H9 (cell line): ENCODE measurements around the gene CACNG6. TPM values are rescaled to one million over a fixed set of nuclear protein-coding genes. Genes with fewer than 3 reads are reported as not detected.

ENCODE experiments used
- DNase-seq: peaks from one replicate; pipeline ENCODE4 v3.0.0-alpha.2; 2017
- H2AFZ ChIP-seq: one replicate; pipeline ENCODE4 v1.6.1; 2013; ENCODE audit warnings: mild to moderate bottlenecking, low read length, control low read depth, moderate library complexity
- H2AK5ac ChIP-seq: 2 replicates; pipeline ENCODE4 v1.6.1; 2013; ENCODE audit warnings: low read length, control low read depth, mixed read lengths; ENCODE audit not compliant: insufficient read length
- H2BK120ac ChIP-seq: one replicate; pipeline ENCODE4 v1.6.1; 2013; ENCODE audit warnings: low read depth, mild to moderate bottlenecking, low read length, control low read depth, inconsistent platforms; ENCODE audit not compliant: poor library complexity, severe bottlenecking
- H2BK12ac ChIP-seq: 2 replicates; pipeline ENCODE4 v1.6.1; 2013; ENCODE audit warnings: low read length, control low read depth, mixed read lengths, low read depth; ENCODE audit not compliant: insufficient read length
- H2BK15ac ChIP-seq: 2 replicates; pipeline ENCODE4 v1.6.1; 2013; ENCODE audit warnings: low read depth, low read length, control low read depth
- H2BK20ac ChIP-seq: one replicate; pipeline ENCODE4 v1.6.1; 2013; ENCODE audit warnings: low read depth, mild to moderate bottlenecking, low read length, control low read depth, inconsistent platforms; ENCODE audit not compliant: poor library complexity, severe bottlenecking
- H2BK5ac ChIP-seq: 2 replicates; pipeline ENCODE4 v1.6.1; 2013; ENCODE audit warnings: low read length, control low read depth, mixed read lengths; ENCODE audit not compliant: insufficient read length
- H3K14ac ChIP-seq: 2 replicates; pipeline ENCODE4 v1.6.1; 2013; ENCODE audit warnings: low read length, control low read depth; ENCODE audit not compliant: insufficient read depth
- H3K18ac ChIP-seq: 2 replicates; pipeline ENCODE4 v1.6.1; 2013; ENCODE audit warnings: low read depth, mild to moderate bottlenecking, mixed read lengths, low read length, control low read depth; ENCODE audit not compliant: insufficient read length
- H3K23ac ChIP-seq: 2 replicates; pipeline ENCODE4 v1.6.1; 2013; ENCODE audit warnings: low read length, control low read depth, mixed read lengths, low read depth; ENCODE audit not compliant: insufficient read length
- H3K23me2 ChIP-seq: 2 replicates; pipeline ENCODE4 v1.6.1; 2013; ENCODE audit warnings: low read depth, mild to moderate bottlenecking, mixed read lengths, low read length, control low read depth; ENCODE audit not compliant: insufficient read length, poor library complexity, severe bottlenecking
- H3K27ac ChIP-seq: 2 replicates; pipeline ENCODE4 v1.5.1; 2013; ENCODE audit warnings: low read length, control low read depth, mixed read lengths, low read depth; ENCODE audit not compliant: insufficient read length
- H3K27me3 ChIP-seq: 2 replicates; pipeline ENCODE4 v1.6.1; 2013; ENCODE audit warnings: low read length, control low read depth, inconsistent platforms; ENCODE audit not compliant: insufficient read depth
- H3K4ac ChIP-seq: 2 replicates; pipeline ENCODE4 v1.6.1; 2013; ENCODE audit warnings: low read depth, mild to moderate bottlenecking, control low read depth, inconsistent platforms, low read length, moderate library complexity
- H3K4me1 ChIP-seq: 2 replicates; pipeline ENCODE4 v1.6.1; 2013; ENCODE audit warnings: low read length, control low read depth, inconsistent platforms; ENCODE audit not compliant: insufficient read depth
- H3K4me2 ChIP-seq: 2 replicates; pipeline ENCODE4 v1.6.1; 2013; ENCODE audit warnings: low read length, control low read depth, mixed read lengths; ENCODE audit not compliant: insufficient read length, insufficient read depth
- H3K56ac ChIP-seq: 2 replicates; pipeline ENCODE4 v1.6.1; 2013; ENCODE audit warnings: low read depth, mild to moderate bottlenecking, mixed read lengths, low read length, control low read depth; ENCODE audit not compliant: insufficient read length
- H3K79me1 ChIP-seq: 2 replicates; pipeline ENCODE4 v1.6.1; 2013; ENCODE audit warnings: low read depth, mild to moderate bottlenecking, moderate library complexity, low read length, control low read depth, inconsistent platforms; ENCODE audit not compliant: insufficient read depth, poor library complexity, severe bottlenecking
- H3K79me2 ChIP-seq: 2 replicates; pipeline ENCODE4 v1.6.1; 2013; ENCODE audit warnings: low read length, control low read depth, inconsistent platforms; ENCODE audit not compliant: insufficient read depth
- H3K9ac ChIP-seq: 2 replicates; pipeline ENCODE4 v1.6.1; 2013; ENCODE audit warnings: low read length, control low read depth, mixed read lengths; ENCODE audit not compliant: insufficient read length; ENCODE audit errors: extremely low read depth
- H3K9me3 ChIP-seq: one replicate; pipeline ENCODE4 v1.6.1; 2013; ENCODE audit warnings: low read depth, low read length, inconsistent platforms; ENCODE audit not compliant: control insufficient read depth
- H3T11ph ChIP-seq: one replicate; pipeline ENCODE4 v1.6.1; 2013; ENCODE audit warnings: mild to moderate bottlenecking, low read length, control low read depth, inconsistent platforms
- H4K20me1 ChIP-seq: one replicate; pipeline ENCODE4 v1.6.1; 2013; ENCODE audit not compliant: control insufficient read depth, insufficient read length, insufficient read depth
- H4K5ac ChIP-seq: 2 replicates; pipeline ENCODE4 v1.6.1; 2013; ENCODE audit warnings: low read depth, mild to moderate bottlenecking, mixed read lengths, low read length, control low read depth; ENCODE audit not compliant: insufficient read length
- H4K8ac ChIP-seq: replicated peaks from 2 replicates; pipeline ENCODE4 v1.6.1; 2013; ENCODE audit warnings: low read length, control low read depth, mixed read lengths, low read depth; ENCODE audit not compliant: insufficient read length
- H4K91ac ChIP-seq: 2 replicates; pipeline ENCODE4 v1.6.1; 2013; ENCODE audit warnings: low read depth, mild to moderate bottlenecking, moderate library complexity, mixed read lengths, low read length, control low read depth; ENCODE audit not compliant: insufficient read length
- H3K27ac Mint-ChIP-seq, 3 experiments: 2 replicates in 2 of 3; 3 replicates in 1 of 3; pipeline ENCODE4 v1.8.0; 2020 to 2021; ENCODE audit warnings: mixed read lengths in 3 of 3, mild to moderate bottlenecking in 1 of 3, moderate library complexity in 1 of 3
- H3K27me3 Mint-ChIP-seq: 2 replicates; pipeline ENCODE4 v1.8.0; 2021; ENCODE audit warnings: low read depth, mild to moderate bottlenecking, moderate library complexity, mixed read lengths
- H3K36me3 Mint-ChIP-seq, 3 experiments: 2 replicates in 2 of 3; 3 replicates in 1 of 3; pipeline ENCODE4 v1.8.0; 2020 to 2021; ENCODE audit warnings: low read depth in 3 of 3, mixed read lengths in 3 of 3; ENCODE audit not compliant: insufficient read depth in 1 of 3
- H3K4me1 Mint-ChIP-seq, 2 experiments: 2 replicates each; pipeline ENCODE4 v1.8.0; 2020; ENCODE audit warnings: mixed read lengths in 2 of 2
- H3K4me3 Mint-ChIP-seq, 2 experiments: 2 replicates in 1 of 2; 3 replicates in 1 of 2; pipeline ENCODE4 v1.8.0; 2020 to 2021; ENCODE audit warnings: mild to moderate bottlenecking in 2 of 2, mixed read lengths in 2 of 2, moderate library complexity in 1 of 2
- H3K9me3 Mint-ChIP-seq, 2 experiments: 2 replicates in 1 of 2; 3 replicates in 1 of 2; pipeline ENCODE4 v1.8.0; 2020; ENCODE audit warnings: mild to moderate bottlenecking in 2 of 2, mixed read lengths in 2 of 2, moderate library complexity in 1 of 2
- WGBS: extraction: QIAGEN DNeasy Blood & Tissue Kit; methylation state at CpG from one replicate; pipeline ENCODE4 v1.1.7; 2013; ENCODE audit warnings: missing lambda C conversion rate, low lambda C conversion rate, mixed read lengths; ENCODE audit not compliant: insufficient read length; ENCODE audit errors: extremely low coverage; 5-methylcytosine and 5-hydroxymethylcytosine counted together
- total RNA-seq: library from RNA; stranded (reverse); gene quantifications from 2 replicates; pipeline ENCODE4 v1.2.1, GENCODE V29; 2021
- TF ChIP-seq, protein P1 (sequence below): fragments of 200-600 bp; sonication (generic); conservative IDR thresholded peaks from 3 replicates; pipeline ENCODE4 v1.8.0; 2021; ENCODE audit warnings: antibody characterized with exemption, mild to moderate bottlenecking

CACNG6 gene
- total RNA-seq, 1 experiment from 2014 or later, result 1.6 TPM

DNA sequence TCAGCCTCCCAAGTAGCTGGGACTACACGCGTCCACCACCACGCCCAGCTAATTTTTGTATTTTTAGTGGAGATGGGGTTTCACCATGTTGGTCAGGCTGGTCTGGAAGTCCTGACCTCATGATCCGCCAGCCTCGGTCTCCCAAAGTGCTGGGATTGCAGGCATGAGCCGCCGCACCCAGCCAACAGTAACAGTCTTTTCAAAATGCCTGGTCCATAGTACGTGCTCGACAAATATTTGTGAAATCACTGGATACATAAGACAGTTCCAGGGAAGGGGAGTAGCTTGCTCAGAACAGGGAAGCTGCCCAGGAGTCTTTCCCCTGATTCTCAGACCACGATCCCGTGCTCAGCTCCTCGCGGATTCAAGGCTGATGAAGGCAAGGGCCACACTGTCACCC is 30.5 kb downstream of the CACNG6 start:
- Histone ChIP-seq H3K27me3 (no peaks in the 10 kb centered on the region), H3K18ac (no peak overlapping the region), H2BK15ac (no peak overlapping the region), H3K23me2 (no peaks in the 10 kb centered on the region), H2BK20ac (no peak overlapping the region), H4K5ac (no peak overlapping the region), H3K79me2 (no peaks in the 10 kb centered on the region), H3K14ac (no peak overlapping the region), H3K9me3 (no peaks in the 10 kb centered on the region), H2AK5ac (no peak overlapping the region), H3K79me1 (no peaks in the 10 kb centered on the region), H2BK5ac (no peak overlapping the region), H4K91ac (no peak overlapping the region), H3K9ac (no peak overlapping the region), H4K20me1 (no peaks in the 10 kb centered on the region), H3K23ac (no peak overlapping the region), H4K8ac (no peak overlapping the region), H2AFZ (no peak overlapping the region), H3K27ac (no peak overlapping the region), H3K4ac (no peak overlapping the region), H2BK12ac (no peak overlapping the region), H3K4me1 (no peaks in the 10 kb centered on the region), H3K4me2 (no peak overlapping the region), H3T11ph (no peak overlapping the region), H3K56ac (no peak overlapping the region), H2BK120ac (no peak overlapping the region)
- no peak overlapping the region for H3K4me3 Mint-ChIP-seq
- H3K27me3 Mint-ChIP-seq, result peaks cover 15% of the 10 kb centered on the region
- H3K36me3 Mint-ChIP-seq, result peaks cover 0 to 3% (median 2%) of the 10 kb centered on the region in 3 experiments; a peak in 1 of 7 replicates
- TF ChIP-seq, protein P1, sequence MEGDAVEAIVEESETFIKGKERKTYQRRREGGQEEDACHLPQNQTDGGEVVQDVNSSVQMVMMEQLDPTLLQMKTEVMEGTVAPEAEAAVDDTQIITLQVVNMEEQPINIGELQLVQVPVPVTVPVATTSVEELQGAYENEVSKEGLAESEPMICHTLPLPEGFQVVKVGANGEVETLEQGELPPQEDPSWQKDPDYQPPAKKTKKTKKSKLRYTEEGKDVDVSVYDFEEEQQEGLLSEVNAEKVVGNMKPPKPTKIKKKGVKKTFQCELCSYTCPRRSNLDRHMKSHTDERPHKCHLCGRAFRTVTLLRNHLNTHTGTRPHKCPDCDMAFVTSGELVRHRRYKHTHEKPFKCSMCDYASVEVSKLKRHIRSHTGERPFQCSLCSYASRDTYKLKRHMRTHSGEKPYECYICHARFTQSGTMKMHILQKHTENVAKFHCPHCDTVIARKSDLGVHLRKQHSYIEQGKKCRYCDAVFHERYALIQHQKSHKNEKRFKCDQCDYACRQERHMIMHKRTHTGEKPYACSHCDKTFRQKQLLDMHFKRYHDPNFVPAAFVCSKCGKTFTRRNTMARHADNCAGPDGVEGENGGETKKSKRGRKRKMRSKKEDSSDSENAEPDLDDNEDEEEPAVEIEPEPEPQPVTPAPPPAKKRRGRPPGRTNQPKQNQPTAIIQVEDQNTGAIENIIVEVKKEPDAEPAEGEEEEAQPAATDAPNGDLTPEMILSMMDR, result no peak
- DNase-seq, result no peak
- H3K9me3 Mint-ChIP-seq, result peaks cover 4 to 13% of the 10 kb centered on the region in 2 experiments; a peak in 4 of 5 replicates
- no peak overlapping the region for H3K27ac Mint-ChIP-seq
- peaks cover 11 to 12% of the 10 kb centered on the region in 2 experiments for H3K4me1 Mint-ChIP-seq
- WGBS, result no CpG with 5 or more reads among the region's 13 CpGs
